OCI-LY3 (cell line): Measurements from ENCODE around the gene CP.

Experiments used
- CTCF ChIP-seq: fragments of 200-600, 300-600 bp; sonication (generic); IDR thresholded peaks from 2 replicates; pipeline ENCODE4 v1.5.1; 2014; ENCODE audit warnings: antibody characterized with exemption, low read length, low read depth
- EZH2phosphoT487 ChIP-seq: fragments of 200-600 bp; shearing (Covaris generic); IDR thresholded peaks from 2 replicates; pipeline ENCODE4 v1.6.1; 2018; ENCODE audit warnings: antibody characterized with exemption, mixed run types, low read depth

DNA sequence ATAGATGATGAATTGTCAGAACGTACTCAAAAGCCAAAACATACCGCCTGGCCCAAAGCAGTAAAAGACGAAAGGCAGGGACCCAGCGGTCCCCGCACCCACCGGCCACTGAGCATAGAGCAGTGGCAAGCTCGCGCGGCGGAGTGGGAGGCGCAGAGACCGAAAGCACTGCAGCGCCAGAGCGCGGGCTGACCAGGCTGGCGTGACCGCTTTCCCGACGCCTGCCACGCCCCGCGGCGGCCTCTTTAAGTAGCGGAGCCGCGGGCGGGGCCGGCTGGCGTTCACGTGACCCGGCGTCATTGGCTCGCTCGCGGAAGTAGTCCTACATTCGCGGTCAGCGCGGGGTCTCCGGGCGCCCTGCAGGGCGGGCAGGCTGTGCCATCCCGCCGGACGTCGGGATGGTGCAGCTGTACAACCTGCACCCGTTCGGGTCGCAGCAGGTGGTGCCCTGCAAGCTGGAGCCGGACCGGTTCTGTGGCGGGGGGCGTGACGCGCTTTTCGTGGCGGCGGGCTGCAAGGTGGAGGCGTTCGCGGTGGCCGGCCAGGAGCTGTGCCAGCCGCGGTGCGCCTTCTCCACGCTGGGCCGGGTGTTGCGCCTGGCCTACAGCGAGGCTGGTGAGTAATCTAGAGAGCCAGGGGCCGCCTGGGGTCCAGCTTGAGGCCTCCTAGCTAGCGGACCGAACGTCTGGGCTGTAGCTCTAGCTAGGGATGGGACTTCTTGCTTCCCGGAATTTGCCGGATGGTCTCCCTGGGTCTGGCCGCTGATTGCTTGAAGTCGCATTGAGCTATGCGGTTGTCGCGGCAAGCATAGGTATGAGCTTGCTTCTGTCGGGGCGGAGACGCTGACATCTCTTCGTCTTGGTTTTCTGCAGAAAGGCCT lies 92.1 kb downstream of the CP start, which contains the start of gene HPS3:
- TF ChIP-seq CTCF (no peak), EZH2phosphoT487 (no peak)
